ENCODE data around the gene RPL19. TPM values are rescaled to one million over a fixed set of nuclear protein-coding genes. Genes with fewer than 3 reads are reported as not detected.
A peak's percentile ranks its signal among the peaks of the same experiment; 100 is the strongest.

The RPL19 gene
- total RNA-seq, 2 experiments from 2014 or later, result 3,075 to 3,102 TPM

DNA sequence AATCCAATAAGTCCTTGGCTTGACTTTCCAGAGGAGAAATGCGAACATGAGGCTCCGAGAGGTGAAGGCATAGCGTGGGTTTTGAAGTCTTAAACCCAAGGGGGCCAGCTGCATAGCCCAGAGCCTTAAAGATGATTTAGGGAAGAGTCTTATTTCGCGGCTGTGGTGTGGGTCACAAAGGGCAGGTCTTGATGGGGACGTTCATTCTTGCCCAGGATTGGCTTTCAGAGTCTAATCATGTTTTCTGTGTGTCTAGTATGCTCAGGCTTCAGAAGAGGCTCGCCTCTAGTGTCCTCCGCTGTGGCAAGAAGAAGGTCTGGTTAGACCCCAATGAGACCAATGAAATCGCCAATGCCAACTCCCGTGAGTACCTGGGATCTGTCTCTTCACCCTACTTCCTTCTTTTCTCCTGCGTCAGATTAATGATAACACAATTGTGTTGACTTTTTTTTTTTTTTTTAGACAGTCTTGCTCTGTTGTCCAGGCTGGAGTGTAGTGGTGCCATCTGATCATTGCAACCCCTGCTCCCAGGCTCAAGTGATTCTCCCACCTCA lies 951 bp downstream of the RPL19 start:
- Mint-ChIP-seq H3K36me3 (peaks cover 48% of the 10 kb centered on the region), H3K4me3 (peak overlapping the region; percentile 99), H3K4me1 (peaks cover 48% of the 10 kb centered on the region), H3K9me3 (no peaks in the 10 kb centered on the region), H3K27me3 (peaks cover 3% of the 10 kb centered on the region), H3K27ac (peak overlapping the region; percentile 99)
- DNase-seq, result no peak

DNA sequence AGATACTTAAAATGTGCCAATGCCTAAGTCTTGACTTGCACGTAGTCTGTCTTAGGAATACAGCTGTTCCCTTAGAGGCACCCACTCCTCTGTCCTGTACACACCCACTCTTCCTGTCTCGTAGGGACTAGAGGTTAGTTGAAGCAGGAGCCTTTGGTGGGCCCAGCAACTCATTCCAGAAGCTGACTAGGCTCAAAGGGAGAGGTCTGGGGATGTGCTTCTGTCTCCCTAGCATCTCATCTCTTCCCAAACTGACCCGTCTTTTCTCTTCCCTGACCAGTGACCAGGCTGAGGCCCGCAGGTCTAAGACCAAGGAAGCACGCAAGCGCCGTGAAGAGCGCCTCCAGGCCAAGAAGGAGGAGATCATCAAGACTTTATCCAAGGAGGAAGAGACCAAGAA lies 4.2 kb downstream of the RPL19 start:
- H3K27me3 Mint-ChIP-seq, result peaks cover 3% of the 10 kb centered on the region
- H3K4me3 Mint-ChIP-seq, result peak overlapping the region; percentile 27
- peaks cover 56% of the 10 kb centered on the region for H3K4me1 Mint-ChIP-seq
- H3K27ac Mint-ChIP-seq, result peak overlapping the region; percentile 10
- peaks cover 48% of the 10 kb centered on the region for H3K36me3 Mint-ChIP-seq
- DNase-seq, result no peak
- no peaks in the 10 kb centered on the region for H3K9me3 Mint-ChIP-seq

DNA sequence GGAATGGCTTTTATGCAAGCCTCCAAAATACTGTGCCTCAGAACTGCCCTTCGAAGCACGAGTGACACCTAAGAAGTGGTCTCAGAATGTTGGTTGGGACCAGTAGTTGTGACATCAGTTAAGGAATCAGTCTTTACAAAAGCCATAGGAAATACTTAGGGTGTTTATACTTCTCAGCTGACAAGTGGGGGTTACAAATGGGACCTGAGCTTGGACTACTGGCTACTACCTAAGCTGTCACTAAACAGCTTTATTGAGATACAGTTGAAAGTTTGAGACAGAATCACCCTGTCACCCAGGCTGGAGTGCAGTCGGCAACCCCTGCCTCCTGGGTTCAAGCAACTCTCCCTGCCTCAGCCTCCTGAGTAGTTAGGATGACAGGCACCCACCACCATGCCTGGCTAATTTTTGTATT lies 5.0 kb downstream of the RPL19 start:
- Mint-ChIP-seq H3K4me1 (peaks cover 60% of the 10 kb centered on the region), H3K27me3 (peaks cover 2% of the 10 kb centered on the region), H3K4me3 (no peak overlapping the region), H3K9me3 (no peaks in the 10 kb centered on the region), H3K36me3 (peaks cover 45% of the 10 kb centered on the region), H3K27ac (peak overlapping the region; percentile 21)
- no peak for DNase-seq

DNA sequence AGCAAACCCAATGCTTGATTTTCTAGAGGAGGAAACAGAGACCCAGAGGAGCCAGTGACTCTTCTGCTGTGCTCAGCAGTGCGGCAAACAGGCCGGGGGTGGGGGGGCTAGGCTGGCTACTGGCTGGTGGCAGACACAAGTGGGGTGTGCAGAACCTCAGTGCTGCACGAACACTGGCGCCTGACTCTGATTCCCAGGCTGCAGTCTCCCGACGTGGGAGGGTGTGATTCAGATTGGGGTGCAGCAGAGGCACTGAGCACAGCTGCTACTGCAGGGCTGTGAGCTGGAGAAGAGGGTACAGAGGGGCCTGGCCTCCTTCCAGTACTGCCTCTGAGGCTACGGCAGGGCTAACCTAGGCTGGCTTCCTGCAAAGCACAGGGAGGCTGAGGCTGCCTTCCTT lies 8.1 kb downstream of the RPL19 start:
- Mint-ChIP-seq H3K9me3 (no peaks in the 10 kb centered on the region), H3K27ac (no peak overlapping the region), H3K4me1 (peaks cover 46% of the 10 kb centered on the region), H3K27me3 (no peaks in the 10 kb centered on the region), H3K4me3 (peak overlapping the region; percentile 29), H3K36me3 (peaks cover 17% of the 10 kb centered on the region)
- peak; percentile 37 for DNase-seq

GRCh38 chr17:39208893-39209292 lies 8.8 kb downstream of the RPL19 start:
- peak; percentile 45 for DNase-seq
- Mint-ChIP-seq H3K27ac (no peak overlapping the region), H3K36me3 (peaks cover 11% of the 10 kb centered on the region), H3K9me3 (no peaks in the 10 kb centered on the region), H3K27me3 (no peaks in the 10 kb centered on the region), H3K4me1 (peaks cover 39% of the 10 kb centered on the region), H3K4me3 (peak overlapping the region; percentile 60)

DNA sequence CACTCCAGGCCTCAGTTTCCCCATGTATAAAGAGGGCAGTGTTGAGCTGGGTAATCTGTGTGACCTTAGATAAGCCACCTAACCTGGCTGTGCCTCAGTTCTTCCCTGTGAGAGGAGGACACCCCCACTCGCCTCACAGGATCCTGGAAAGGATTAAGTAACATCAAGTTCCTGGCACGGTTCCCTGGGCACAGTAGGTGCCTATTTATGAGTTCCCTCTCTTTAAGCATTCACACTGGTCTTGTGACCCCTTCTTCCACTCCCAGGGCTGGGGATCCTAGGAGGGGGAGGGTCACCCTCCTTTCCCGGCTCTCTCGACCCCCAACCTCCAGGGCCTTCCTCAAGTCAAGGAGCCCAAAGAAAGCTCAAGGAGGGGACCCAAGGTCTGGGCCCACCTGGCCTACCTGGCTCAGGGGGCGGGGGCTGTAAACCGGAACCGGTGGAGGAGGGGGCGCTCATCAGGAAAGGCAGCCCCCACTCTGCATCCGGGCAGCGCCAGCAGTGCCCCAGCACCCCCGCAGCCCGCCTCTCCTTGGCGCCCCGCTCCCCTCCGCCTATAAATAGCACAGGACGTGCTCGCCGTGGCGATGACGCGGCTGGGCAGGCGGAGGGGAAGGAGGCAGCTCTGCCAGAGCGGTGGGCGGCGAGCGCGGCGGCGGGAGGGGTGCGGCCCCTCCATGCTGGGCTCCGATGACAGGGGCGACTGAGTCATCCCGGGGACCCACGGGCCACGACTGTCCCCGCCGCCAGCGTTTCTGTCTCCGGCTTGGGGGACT lies 9.4 kb downstream of the RPL19 start:
- peak; percentile 87 for DNase-seq
- H3K4me3 Mint-ChIP-seq, result peak overlapping the region; percentile 60
- no peaks in the 10 kb centered on the region for H3K9me3 Mint-ChIP-seq
- H3K4me1 Mint-ChIP-seq, result peaks cover 36% of the 10 kb centered on the region
- peaks cover 4% of the 10 kb centered on the region for H3K36me3 Mint-ChIP-seq
- no peak overlapping the region for H3K27ac Mint-ChIP-seq
- H3K27me3 Mint-ChIP-seq, result no peaks in the 10 kb centered on the region

- Mint-ChIP-seq H3K36me3 (no peaks in the 10 kb centered on the region), H3K27me3 (no peaks in the 10 kb centered on the region), H3K9me3 (no peaks in the 10 kb centered on the region), H3K27ac (peak overlapping the region; percentile 63), H3K4me1 (peaks cover 36% of the 10 kb centered on the region), H3K4me3 (peak overlapping the region; percentile 58)
- no peak for DNase-seq
These were observed 10.0 kb downstream of the RPL19 start for GRCh38 chr17:39210093-39210434.

DNA sequence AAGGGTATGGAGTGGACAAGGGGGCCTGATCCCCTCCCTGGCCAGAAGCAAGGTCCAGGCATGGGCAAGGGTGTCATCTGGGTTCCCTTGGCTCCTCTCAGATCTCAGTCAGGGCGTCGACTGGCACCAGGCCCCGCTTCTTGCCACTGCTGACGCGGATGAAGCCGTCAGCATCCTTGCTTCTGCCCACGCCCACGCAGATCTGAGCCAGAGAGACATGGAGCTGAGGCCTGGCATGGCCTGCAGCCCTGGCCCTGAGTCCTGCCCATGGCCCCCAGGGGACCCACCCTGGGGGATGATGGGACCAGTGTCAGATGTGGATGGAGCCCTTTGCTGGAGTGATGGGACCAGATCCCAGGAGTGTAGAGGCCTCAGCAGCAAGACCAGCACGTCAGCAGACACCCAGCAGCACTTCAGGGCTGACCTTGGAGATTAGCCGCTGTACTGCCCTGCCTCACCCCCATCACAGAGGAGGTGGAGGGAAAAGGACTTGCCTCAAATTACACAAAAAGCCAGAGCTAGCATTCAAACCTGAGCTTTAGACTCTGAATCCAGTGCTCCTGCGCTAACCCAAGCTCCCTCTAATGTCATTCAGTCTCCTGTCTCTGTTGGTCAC lies 12.2 kb downstream of the RPL19 start:
- H3K27me3 Mint-ChIP-seq, result no peaks in the 10 kb centered on the region
- DNase-seq, result no peak
- H3K4me1 Mint-ChIP-seq, result peaks cover 28% of the 10 kb centered on the region
- no peak overlapping the region for H3K4me3 Mint-ChIP-seq
- H3K36me3 Mint-ChIP-seq, result no peaks in the 10 kb centered on the region
- no peaks in the 10 kb centered on the region for H3K9me3 Mint-ChIP-seq
- no peak overlapping the region for H3K27ac Mint-ChIP-seq

DNA sequence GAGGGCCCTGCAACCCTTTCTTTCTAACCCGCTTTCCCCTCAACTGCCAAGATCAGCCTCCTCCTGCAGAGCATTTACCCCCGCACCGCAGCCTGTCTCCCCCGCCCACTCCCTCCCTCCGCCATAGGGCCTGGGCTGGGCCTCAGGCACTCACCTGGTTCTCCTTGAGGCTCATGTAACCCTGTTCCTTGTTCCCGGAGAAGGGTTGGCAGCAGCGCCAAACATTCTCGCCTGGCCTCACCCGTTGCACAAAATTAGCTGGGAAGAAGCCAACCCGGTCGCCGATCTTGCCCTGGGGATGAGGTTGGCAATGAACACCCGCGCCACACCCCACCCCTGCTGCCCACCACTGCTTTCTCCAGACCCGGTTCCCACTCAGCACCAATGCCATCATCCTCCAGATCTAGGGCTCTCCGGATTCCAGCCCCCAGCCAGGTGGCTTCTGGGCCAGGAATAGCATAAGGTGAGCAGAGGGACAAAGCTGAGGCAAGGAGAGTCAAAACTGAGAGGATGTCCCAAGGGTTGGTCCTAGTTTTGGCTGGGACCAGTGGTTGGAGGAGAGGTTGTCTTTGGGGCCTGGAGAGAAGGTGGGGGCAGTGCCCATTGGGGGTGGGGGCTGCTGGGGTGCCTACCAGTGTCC lies 12.9 kb downstream of the RPL19 start:
- no peaks in the 10 kb centered on the region for H3K27me3 Mint-ChIP-seq
- no peak for DNase-seq
- H3K36me3 Mint-ChIP-seq, result no peaks in the 10 kb centered on the region
- H3K4me1 Mint-ChIP-seq, result peaks cover 23% of the 10 kb centered on the region
- H3K9me3 Mint-ChIP-seq, result no peaks in the 10 kb centered on the region
- no peak overlapping the region for H3K4me3 Mint-ChIP-seq
- no peak overlapping the region for H3K27ac Mint-ChIP-seq

- Mint-ChIP-seq H3K27me3 (no peaks in the 10 kb centered on the region), H3K4me1 (peaks cover 18% of the 10 kb centered on the region), H3K27ac (no peak overlapping the region), H3K9me3 (no peaks in the 10 kb centered on the region), H3K4me3 (no peak overlapping the region), H3K36me3 (no peaks in the 10 kb centered on the region)
- DNase-seq, result no peak
These were observed 13.8 kb downstream of the RPL19 start for GRCh38 chr17:39213852-39214251.

DNA sequence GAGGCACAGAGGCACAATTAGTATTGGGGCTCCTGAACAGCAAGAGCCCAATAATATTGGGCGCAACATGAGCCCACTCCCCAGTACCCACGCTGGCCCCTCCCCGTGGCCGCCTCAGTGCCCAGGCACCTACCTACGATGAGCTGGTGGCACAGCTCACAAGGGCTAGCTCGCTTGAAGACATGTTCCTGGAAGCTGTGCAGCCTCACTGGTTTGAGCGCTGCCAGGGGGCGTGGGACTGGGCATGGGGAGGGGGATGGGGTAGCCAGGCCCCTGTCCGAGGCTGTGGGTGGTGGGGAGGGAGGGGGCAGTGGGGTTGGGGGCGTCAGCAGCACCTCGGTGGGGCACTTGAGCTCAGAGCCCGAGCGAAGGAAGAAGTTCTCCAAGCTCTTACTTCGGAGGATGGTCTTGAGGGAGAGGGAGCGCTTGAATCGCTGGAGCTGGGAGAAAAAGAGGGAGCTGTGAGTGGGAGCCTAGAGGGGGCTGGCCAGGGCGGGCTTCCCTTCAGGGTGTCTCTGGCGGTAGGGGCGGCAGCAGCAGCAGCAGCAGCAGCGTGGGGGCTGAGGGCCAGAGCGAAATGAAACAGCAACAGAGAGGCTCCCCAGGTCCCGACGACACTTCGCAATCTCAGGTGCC lies 17.8 kb downstream of the RPL19 start:
- Mint-ChIP-seq H3K27me3 (peaks cover 4% of the 10 kb centered on the region), H3K9me3 (no peaks in the 10 kb centered on the region), H3K4me3 (no peak overlapping the region), H3K36me3 (no peaks in the 10 kb centered on the region), H3K27ac (no peak overlapping the region), H3K4me1 (peaks cover 4% of the 10 kb centered on the region)
- no peak for DNase-seq

DNA sequence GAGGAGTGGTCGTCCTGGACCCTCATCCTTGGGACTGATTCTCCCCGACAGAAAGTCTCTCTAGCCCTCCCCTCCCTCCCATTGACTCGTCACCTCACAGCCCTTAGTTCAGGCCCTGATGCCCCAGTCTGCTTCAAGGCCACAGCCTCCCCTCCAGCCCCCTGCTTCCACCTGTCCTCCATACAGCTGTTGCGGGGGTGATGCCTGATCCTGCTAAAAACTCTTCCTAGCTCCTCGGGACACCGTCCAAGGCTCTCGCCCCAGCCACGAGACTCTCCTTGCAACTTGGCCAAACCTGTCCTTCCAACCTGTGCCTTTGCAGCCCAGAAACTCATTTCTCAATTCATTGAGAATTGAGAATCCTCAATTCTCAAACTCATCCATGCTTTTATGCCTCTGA lies 18.8 kb downstream of the RPL19 start:
- DNase-seq, result no peak
- H3K4me1 Mint-ChIP-seq, result peaks cover 4% of the 10 kb centered on the region
- no peaks in the 10 kb centered on the region for H3K36me3 Mint-ChIP-seq
- no peaks in the 10 kb centered on the region for H3K9me3 Mint-ChIP-seq
- H3K27ac Mint-ChIP-seq, result no peak overlapping the region
- no peak overlapping the region for H3K4me3 Mint-ChIP-seq
- peaks cover 10% of the 10 kb centered on the region for H3K27me3 Mint-ChIP-seq

DNA sequence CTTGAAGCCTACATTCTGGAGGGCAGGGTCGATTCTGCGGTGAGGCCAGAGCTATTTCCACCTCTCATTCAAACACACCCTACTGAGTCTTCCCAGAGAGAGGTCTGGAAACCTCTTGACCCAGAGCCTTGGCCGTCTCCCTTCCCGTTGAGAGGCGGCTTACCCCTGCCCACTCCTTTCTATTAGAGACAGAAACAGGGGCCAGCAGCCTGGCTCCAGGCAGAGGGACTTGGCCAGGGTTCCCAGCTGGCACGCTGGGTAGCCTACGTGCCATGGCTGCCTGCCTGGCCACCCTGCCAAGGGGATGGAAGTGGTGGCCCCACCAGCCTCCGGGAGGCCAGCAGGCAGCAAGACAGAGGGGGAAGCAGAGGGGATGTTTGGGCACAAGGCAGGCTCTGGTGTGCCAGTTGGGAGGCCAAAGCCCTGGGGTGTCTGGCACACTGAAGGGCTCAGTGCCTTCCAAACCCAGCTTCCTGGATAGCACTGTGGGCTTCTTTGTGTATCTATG lies 19.6 kb downstream of the RPL19 start:
- peaks cover 18% of the 10 kb centered on the region for H3K27me3 Mint-ChIP-seq
- H3K9me3 Mint-ChIP-seq, result no peaks in the 10 kb centered on the region
- no peak overlapping the region for H3K27ac Mint-ChIP-seq
- H3K4me3 Mint-ChIP-seq, result no peak overlapping the region
- H3K4me1 Mint-ChIP-seq, result peaks cover 4% of the 10 kb centered on the region
- H3K36me3 Mint-ChIP-seq, result no peaks in the 10 kb centered on the region
- DNase-seq, result no peak

DNA sequence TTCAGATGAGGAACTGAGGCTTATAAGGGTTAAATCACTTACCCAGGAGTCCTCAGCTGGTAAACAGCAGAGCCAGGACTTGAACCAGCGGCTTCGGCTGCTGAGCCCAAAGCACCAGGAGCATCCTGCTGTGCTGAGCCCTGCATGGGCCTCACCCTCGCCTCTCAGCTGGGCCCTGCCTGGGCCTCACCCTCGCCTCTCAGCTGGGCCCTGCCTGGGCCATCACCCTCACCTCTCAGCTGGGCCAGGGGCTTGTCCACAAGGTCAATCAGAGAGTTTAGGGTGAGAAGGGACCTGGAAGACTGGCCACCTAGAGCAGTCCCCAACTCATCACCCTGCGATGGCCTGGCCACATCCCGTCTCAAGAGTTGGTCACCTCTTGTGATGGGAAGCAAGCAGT lies 21.5 kb downstream of the RPL19 start:
- peaks cover 11% of the 10 kb centered on the region for H3K4me1 Mint-ChIP-seq
- no peak overlapping the region for H3K27ac Mint-ChIP-seq
- H3K9me3 Mint-ChIP-seq, result no peaks in the 10 kb centered on the region
- H3K27me3 Mint-ChIP-seq, result peaks cover 27% of the 10 kb centered on the region
- no peak for DNase-seq
- H3K4me3 Mint-ChIP-seq, result no peak overlapping the region
- H3K36me3 Mint-ChIP-seq, result no peaks in the 10 kb centered on the region

- H3K27ac Mint-ChIP-seq, result no peak overlapping the region
- no peaks in the 10 kb centered on the region for H3K36me3 Mint-ChIP-seq
These were observed 22.1 kb downstream of the RPL19 start for GRCh38 chr17:39222151-39222550.

More at GRCh38 chr17:39222151-39222550, 22.1 kb downstream of the RPL19 start:
- H3K27me3 Mint-ChIP-seq, result peaks cover 32% of the 10 kb centered on the region
- no peaks in the 10 kb centered on the region for H3K9me3 Mint-ChIP-seq
- H3K4me1 Mint-ChIP-seq, result peaks cover 11% of the 10 kb centered on the region
- H3K4me3 Mint-ChIP-seq, result no peak overlapping the region
- no peak for DNase-seq

Measured in activated naive CD8-positive, alpha-beta T cell treated with anti-CD3 and anti-CD28 coated beads for 36 hours (primary cell).